ENCODE data around the gene NAA80. TPM values are rescaled to one million over a fixed set of nuclear protein-coding genes. Genes with fewer than 3 reads are reported as not detected.
"Not testable (repeated sequence)": the region's sequence is repeated elsewhere in the genome, so short reads cannot be mapped to it uniquely, and the experiment has no call there.

Gene NAA80
- total RNA-seq, 1 donor from 2014 or later: 9.4 TPM

GRCh38 chr3:50316657-50317242, 17.5 kb upstream of the NAA80 start:
- no peak for DNase-seq (ENCODE audit: low spot score, unreplicated experiment)
- Mint-ChIP-seq H3K27me3 (no peaks in the 10 kb centered on the region), H3K9me3 (ENCODE audit: low read depth) (no peaks in the 10 kb centered on the region), H3K27ac (peak overlapping the region; percentile 69), H3K4me3 (ENCODE audit: low read depth) (no peak overlapping the region), H3K4me1 (ENCODE audit: low read depth) (peaks cover 28% of the 10 kb centered on the region), H3K36me3 (ENCODE audit: insufficient read depth) (peaks cover 31% of the 10 kb centered on the region)
- no peak for TF ChIP-seq CTCF (IDR thresholded peaks at IDR 0.05; ENCODE audit: unreplicated experiment)

GRCh38 chr3:50314816-50315215, 15.6 kb upstream of the NAA80 start:
- Mint-ChIP-seq H3K4me1 (ENCODE audit: low read depth) (peaks cover 22% of the 10 kb centered on the region), H3K36me3 (ENCODE audit: insufficient read depth) (peaks cover 35% of the 10 kb centered on the region), H3K27ac (no peak overlapping the region), H3K4me3 (ENCODE audit: low read depth) (no peak overlapping the region), H3K27me3 (no peaks in the 10 kb centered on the region), H3K9me3 (ENCODE audit: low read depth) (peaks cover 2% of the 10 kb centered on the region)
- no peak for DNase-seq (ENCODE audit: low spot score, unreplicated experiment)
- TF ChIP-seq CTCF (IDR thresholded peaks at IDR 0.05; ENCODE audit: unreplicated experiment): no peak

GRCh38 chr3:50314342-50314741, 15.1 kb upstream of the NAA80 start:
- DNase-seq (ENCODE audit: low spot score, unreplicated experiment): no peak
- peaks cover 17% of the 10 kb centered on the region for H3K4me1 Mint-ChIP-seq (ENCODE audit: low read depth)
- peaks cover 39% of the 10 kb centered on the region for H3K36me3 Mint-ChIP-seq (ENCODE audit: insufficient read depth)
- peaks cover 4% of the 10 kb centered on the region for H3K9me3 Mint-ChIP-seq (ENCODE audit: low read depth)
- H3K27me3 Mint-ChIP-seq: no peaks in the 10 kb centered on the region
- H3K27ac Mint-ChIP-seq: peak overlapping the region; percentile 12
- TF ChIP-seq CTCF (IDR thresholded peaks at IDR 0.05; ENCODE audit: unreplicated experiment): no peak
- H3K4me3 Mint-ChIP-seq (ENCODE audit: low read depth): no peak overlapping the region

- H3K4me3 Mint-ChIP-seq (ENCODE audit: low read depth); H3K27ac Mint-ChIP-seq; H3K4me1 Mint-ChIP-seq (ENCODE audit: low read depth); H3K9me3 Mint-ChIP-seq (ENCODE audit: low read depth); H3K27me3 Mint-ChIP-seq; DNase-seq (ENCODE audit: low spot score, unreplicated experiment): not testable (repeated sequence)
- H3K36me3 Mint-ChIP-seq (ENCODE audit: insufficient read depth): peaks cover 38% of the 10 kb centered on the region
These were observed 12.8 kb upstream of the NAA80 start for GRCh38 chr3:50312041-50312440.

GRCh38 chr3:50304601-50305000, 5.4 kb upstream of the NAA80 start:
- peak overlapping the region; percentile 49 for H3K27ac Mint-ChIP-seq
- no peaks in the 10 kb centered on the region for H3K27me3 Mint-ChIP-seq
- no peak for DNase-seq (ENCODE audit: low spot score, unreplicated experiment)

More at GRCh38 chr3:50304601-50305000, 5.4 kb upstream of the NAA80 start:
- H3K36me3 Mint-ChIP-seq (ENCODE audit: insufficient read depth): peaks cover 11% of the 10 kb centered on the region
- H3K4me1 Mint-ChIP-seq (ENCODE audit: low read depth): peaks cover 14% of the 10 kb centered on the region
- no peaks in the 10 kb centered on the region for H3K9me3 Mint-ChIP-seq (ENCODE audit: low read depth)
- no peak for TF ChIP-seq CTCF (IDR thresholded peaks at IDR 0.05; ENCODE audit: unreplicated experiment)
- no peak overlapping the region for H3K4me3 Mint-ChIP-seq (ENCODE audit: low read depth)
